ENCODE measurements around the gene WDR1.

The WDR1 gene

GRCh38 chr4:10066206-10066605, 50.4 kb downstream of the WDR1 start:
- FAIRE-seq: no peak

GRCh38 chr4:10063544-10064300, 52.9 kb downstream of the WDR1 start:
- no peak for FAIRE-seq

GRCh38 chr4:10061650-10062415, 54.8 kb downstream of the WDR1 start:
- FAIRE-seq: no peak

- FAIRE-seq: no peak
Observed at GRCh38 chr4:10058371-10058770, 58.2 kb downstream of the WDR1 start.

GRCh38 chr4:10057023-10057395, 59.6 kb downstream of the WDR1 start:
- FAIRE-seq: no peak

- FAIRE-seq: no peak
Observed at GRCh38 chr4:10056334-10057022, 60.1 kb downstream of the WDR1 start.

- no peak for FAIRE-seq
Observed at GRCh38 chr4:10055871-10056270, 60.7 kb downstream of the WDR1 start.

- no peak for FAIRE-seq
Observed at GRCh38 chr4:10054571-10055041, 62.0 kb downstream of the WDR1 start.

GRCh38 chr4:10053635-10054453, 62.8 kb downstream of the WDR1 start:
- no peak for FAIRE-seq

GRCh38 chr4:10051517-10052135, 65.0 kb downstream of the WDR1 start:
- no peak for FAIRE-seq

- FAIRE-seq: no peak
Observed at GRCh38 chr4:10050721-10051120, 65.9 kb downstream of the WDR1 start.

GRCh38 chr4:10050261-10050661, 66.3 kb downstream of the WDR1 start:
- no peak for FAIRE-seq

GRCh38 chr4:10048941-10049697, 67.5 kb downstream of the WDR1 start:
- FAIRE-seq: no peak

- no peak for FAIRE-seq
Observed at GRCh38 chr4:10047967-10048366, 68.6 kb downstream of the WDR1 start.

GRCh38 chr4:10046471-10046870, 70.1 kb downstream of the WDR1 start:
- no peak for FAIRE-seq

- FAIRE-seq: no peak
Observed at GRCh38 chr4:10045481-10045880, 71.1 kb downstream of the WDR1 start.

GRCh38 chr4:10041036-10041435, 75.6 kb downstream of the WDR1 start:
- FAIRE-seq: no peak

GRCh38 chr4:10040049-10040892, 76.3 kb downstream of the WDR1 start:
- FAIRE-seq: no peak

- FAIRE-seq: no peak
Observed at GRCh38 chr4:10036807-10037342, 79.7 kb downstream of the WDR1 start.

GRCh38 chr4:10035130-10035529, 81.5 kb downstream of the WDR1 start:
- FAIRE-seq: no peak
